Astrocyte (in vitro differentiated cells and primary cell): ENCODE results near the gene NUP210. TPM values are rescaled to one million over a fixed set of nuclear protein-coding genes. Genes with fewer than 3 reads are reported as not detected.

Experiments
- DNase-seq: peaks from one replicate; pipeline ENCODE4 v3.0.0-alpha.2; 2010; ENCODE audit warnings: low read depth
- FAIRE-seq: peaks from 2 replicates; lab custom pipeline; 2011; peaks lifted over from hg19 to GRCh38; lab: Jason Lieb, UNC
- H2AFZ ChIP-seq: 2 replicates; pipeline ENCODE4 v1.6.0; 2012; ENCODE audit warnings: low read depth, low read length, inconsistent platforms
- H3K27ac ChIP-seq: 2 replicates; pipeline ENCODE4 v1.5.1; 2011; ENCODE audit warnings: low read depth, low read length, inconsistent platforms
- H3K27me3 ChIP-seq: 2 replicates; pipeline ENCODE4 v1.6.0; 2011; ENCODE audit warnings: low read length, inconsistent platforms; ENCODE audit not compliant: insufficient read depth
- H3K36me3 ChIP-seq: 2 replicates; pipeline ENCODE4 v1.5.1; 2011; ENCODE audit warnings: low read length, inconsistent platforms; ENCODE audit not compliant: insufficient read depth
- H3K4me1 ChIP-seq: 2 replicates; pipeline ENCODE4 v1.5.1; 2011; ENCODE audit warnings: low read length, inconsistent platforms; ENCODE audit not compliant: insufficient read depth
- H3K4me2 ChIP-seq: 2 replicates; pipeline ENCODE4 v1.6.0; 2012; ENCODE audit warnings: low read length, inconsistent platforms
- H3K4me3 ChIP-seq: 2 replicates; pipeline ENCODE4 v1.5.1; 2011; ENCODE audit warnings: low read depth, mild to moderate bottlenecking, low read length, inconsistent platforms; ENCODE audit not compliant: insufficient read depth
- H3K79me2 ChIP-seq: 2 replicates; pipeline ENCODE4 v1.6.0; 2012; ENCODE audit warnings: mild to moderate bottlenecking, low read length, inconsistent platforms; ENCODE audit not compliant: insufficient read depth
- H3K9ac ChIP-seq: 2 replicates; pipeline ENCODE4 v1.6.0; 2012; ENCODE audit warnings: mild to moderate bottlenecking, low read length, inconsistent platforms
- H3K9me3 ChIP-seq: 2 replicates; pipeline ENCODE4 v1.5.1; 2012; ENCODE audit warnings: low read depth, mild to moderate bottlenecking, low read length, inconsistent platforms; ENCODE audit not compliant: insufficient read depth
- H4K20me1 ChIP-seq: 2 replicates; pipeline ENCODE4 v1.6.0; 2012; ENCODE audit warnings: low read length, inconsistent platforms; ENCODE audit not compliant: insufficient read depth
- H3K27ac Mint-ChIP-seq: one replicate; pipeline ENCODE4 v1.8.0; 2021; ENCODE audit warnings: mild to moderate bottlenecking, mixed read lengths; ENCODE audit not compliant: unreplicated experiment
- H3K27me3 Mint-ChIP-seq: one replicate; pipeline ENCODE4 v1.8.0; 2021; ENCODE audit warnings: low read depth, mixed read lengths; ENCODE audit not compliant: unreplicated experiment
- H3K36me3 Mint-ChIP-seq: one replicate; pipeline ENCODE4 v1.8.0; 2021; ENCODE audit warnings: low read depth, mixed read lengths; ENCODE audit not compliant: unreplicated experiment
- H3K4me1 Mint-ChIP-seq: one replicate; pipeline ENCODE4 v1.8.0; 2021; ENCODE audit warnings: low read depth, mixed read lengths; ENCODE audit not compliant: unreplicated experiment
- H3K4me3 Mint-ChIP-seq: one replicate; pipeline ENCODE4 v1.8.0; 2021; ENCODE audit warnings: mild to moderate bottlenecking, moderate library complexity, mixed read lengths; ENCODE audit not compliant: unreplicated experiment
- H3K9me3 Mint-ChIP-seq: one replicate; pipeline ENCODE4 v1.8.0; 2021; ENCODE audit warnings: mild to moderate bottlenecking, mixed read lengths; ENCODE audit not compliant: unreplicated experiment
- EZH2 ChIP-seq: IDR thresholded peaks from 2 replicates; pipeline ENCODE4 v1.6.1; 2012; ENCODE audit warnings: mild to moderate bottlenecking, low read length, inconsistent platforms; ENCODE audit not compliant: insufficient read depth
- total RNA-seq: library from RNA; stranded (reverse); gene quantifications from 2 replicates; pipeline ENCODE4 v1.2.1, GENCODE V29; 2021
- TF ChIP-seq, protein P1 (sequence below): IDR thresholded peaks from 2 replicates; pipeline ENCODE4 v1.5.1; 2011; ENCODE audit warnings: low read depth, mild to moderate bottlenecking, inconsistent platforms, low read length, moderate library complexity; ENCODE audit not compliant: insufficient read depth

The NUP210 gene
- total RNA-seq, 1 donor from 2014 or later, result 1.2 TPM

DNA sequence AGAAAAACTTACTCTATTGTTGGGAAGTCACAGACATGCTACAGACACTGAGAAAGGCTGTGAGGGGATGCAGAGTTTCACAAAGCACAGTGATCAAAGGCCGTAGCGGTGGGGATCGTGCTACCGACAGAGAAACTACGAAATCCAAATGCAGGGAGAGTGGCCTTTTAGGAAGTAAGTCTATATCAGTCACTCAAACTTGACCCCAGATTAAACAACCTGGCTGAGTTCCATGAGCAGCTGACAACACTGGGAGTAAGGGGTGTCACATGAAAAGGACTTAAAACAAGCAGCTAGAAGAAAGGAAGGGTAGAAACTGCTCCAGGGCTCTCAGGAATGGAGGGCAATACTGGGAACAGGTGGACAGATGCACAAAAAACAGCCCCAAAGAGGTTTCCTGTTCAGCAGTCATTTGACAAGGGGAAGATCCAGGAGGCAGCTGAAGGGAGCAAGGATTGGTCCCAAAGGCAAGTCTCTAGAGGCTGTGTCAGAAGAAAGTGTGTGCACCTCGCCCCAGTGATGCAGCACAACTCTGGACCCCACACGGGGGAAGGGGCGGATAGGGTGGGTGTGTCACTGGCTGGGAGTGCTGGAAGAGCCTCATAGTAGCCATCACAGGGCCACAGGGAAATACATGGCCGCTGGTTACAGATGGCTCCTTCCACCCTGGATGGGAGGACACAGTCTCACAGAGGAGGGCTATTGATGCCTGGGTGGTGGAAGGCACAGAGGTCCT, 39.7 kb upstream of the NUP210 start:
- Histone ChIP-seq H3K79me2 (no peaks in the 10 kb centered on the region), H2AFZ (no peak overlapping the region), H4K20me1 (no peaks in the 10 kb centered on the region), H3K4me3 (no peak overlapping the region), H3K27me3 (peaks cover 7% of the 10 kb centered on the region), H3K4me2 (no peak overlapping the region), H3K36me3 (no peaks in the 10 kb centered on the region), H3K27ac (no peak overlapping the region), H3K9ac (no peak overlapping the region), H3K9me3 (no peaks in the 10 kb centered on the region), H3K4me1 (no peaks in the 10 kb centered on the region)
- H3K4me3 Mint-ChIP-seq, result no peak overlapping the region
- DNase-seq, result no peak
- no peaks in the 10 kb centered on the region for H3K4me1 Mint-ChIP-seq
- H3K27ac Mint-ChIP-seq, result no peak overlapping the region
- H3K27me3 Mint-ChIP-seq, result peaks cover 36% of the 10 kb centered on the region
- no peak for FAIRE-seq
- no peaks in the 10 kb centered on the region for H3K36me3 Mint-ChIP-seq
- H3K9me3 Mint-ChIP-seq, result peaks cover 3% of the 10 kb centered on the region
- no peak for TF ChIP-seq EZH2
- TF ChIP-seq, protein P1, sequence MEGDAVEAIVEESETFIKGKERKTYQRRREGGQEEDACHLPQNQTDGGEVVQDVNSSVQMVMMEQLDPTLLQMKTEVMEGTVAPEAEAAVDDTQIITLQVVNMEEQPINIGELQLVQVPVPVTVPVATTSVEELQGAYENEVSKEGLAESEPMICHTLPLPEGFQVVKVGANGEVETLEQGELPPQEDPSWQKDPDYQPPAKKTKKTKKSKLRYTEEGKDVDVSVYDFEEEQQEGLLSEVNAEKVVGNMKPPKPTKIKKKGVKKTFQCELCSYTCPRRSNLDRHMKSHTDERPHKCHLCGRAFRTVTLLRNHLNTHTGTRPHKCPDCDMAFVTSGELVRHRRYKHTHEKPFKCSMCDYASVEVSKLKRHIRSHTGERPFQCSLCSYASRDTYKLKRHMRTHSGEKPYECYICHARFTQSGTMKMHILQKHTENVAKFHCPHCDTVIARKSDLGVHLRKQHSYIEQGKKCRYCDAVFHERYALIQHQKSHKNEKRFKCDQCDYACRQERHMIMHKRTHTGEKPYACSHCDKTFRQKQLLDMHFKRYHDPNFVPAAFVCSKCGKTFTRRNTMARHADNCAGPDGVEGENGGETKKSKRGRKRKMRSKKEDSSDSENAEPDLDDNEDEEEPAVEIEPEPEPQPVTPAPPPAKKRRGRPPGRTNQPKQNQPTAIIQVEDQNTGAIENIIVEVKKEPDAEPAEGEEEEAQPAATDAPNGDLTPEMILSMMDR, result no peak

DNA sequence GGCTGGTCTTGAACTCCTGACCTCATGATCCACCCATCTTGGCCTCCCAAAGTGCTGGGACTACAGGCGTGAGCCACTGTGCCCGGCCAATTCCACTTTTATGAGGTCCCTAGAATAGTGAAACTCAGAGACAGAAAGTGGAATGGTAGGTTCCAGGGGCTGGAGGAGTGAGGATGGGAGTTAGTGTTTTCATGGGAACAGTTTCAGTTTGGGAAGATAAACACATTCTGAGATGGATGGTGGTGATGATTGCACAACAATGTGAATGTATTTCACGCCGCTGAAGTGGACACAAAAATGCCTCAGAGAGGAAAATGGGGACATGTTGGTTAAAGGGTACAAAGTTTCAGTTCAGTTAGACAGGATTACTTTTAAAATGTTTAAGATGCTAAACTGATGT, 37.5 kb upstream of the NUP210 start:
- Histone ChIP-seq H3K4me1 (no peaks in the 10 kb centered on the region), H3K27me3 (no peaks in the 10 kb centered on the region), H3K79me2 (no peaks in the 10 kb centered on the region), H3K9ac (no peak overlapping the region), H3K4me3 (no peak overlapping the region), H3K27ac (no peak overlapping the region), H4K20me1 (no peaks in the 10 kb centered on the region), H3K4me2 (no peak overlapping the region), H3K9me3 (no peaks in the 10 kb centered on the region), H2AFZ (no peak overlapping the region), H3K36me3 (no peaks in the 10 kb centered on the region)
- TF ChIP-seq, protein P1, result no peak
- no peak for TF ChIP-seq EZH2
- no peak for FAIRE-seq
- Mint-ChIP-seq H3K27me3 (peaks cover 20% of the 10 kb centered on the region), H3K4me3 (no peak overlapping the region), H3K27ac (no peak overlapping the region), H3K4me1 (no peaks in the 10 kb centered on the region), H3K9me3 (peaks cover 3% of the 10 kb centered on the region), H3K36me3 (no peaks in the 10 kb centered on the region)
- DNase-seq, result no peak

DNA sequence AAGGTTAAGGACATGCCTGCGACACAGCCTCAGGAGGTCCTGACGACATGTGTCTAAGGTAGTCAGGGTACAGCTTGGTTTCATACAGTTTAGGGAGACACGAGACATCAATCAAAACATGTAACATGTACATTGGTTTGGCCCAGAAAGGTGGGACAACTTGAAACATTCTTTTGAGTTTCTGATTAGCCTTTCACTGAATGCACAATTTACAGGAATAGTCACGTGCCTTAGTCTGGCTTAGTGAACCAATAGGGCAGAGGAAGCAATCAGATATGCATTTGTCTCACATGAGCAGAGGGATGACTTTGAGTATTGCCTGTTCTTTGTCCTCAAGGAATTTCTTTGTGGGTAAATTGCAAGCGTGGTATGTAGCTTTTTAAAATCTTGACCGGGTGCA, 35.5 kb upstream of the NUP210 start:
- Histone ChIP-seq H3K27me3 (no peaks in the 10 kb centered on the region), H4K20me1 (no peaks in the 10 kb centered on the region), H3K79me2 (no peaks in the 10 kb centered on the region), H3K9me3 (no peaks in the 10 kb centered on the region), H3K27ac (no peak overlapping the region), H2AFZ (no peak overlapping the region), H3K36me3 (no peaks in the 10 kb centered on the region), H3K4me3 (no peak overlapping the region), H3K4me2 (no peak overlapping the region), H3K4me1 (no peaks in the 10 kb centered on the region), H3K9ac (no peak overlapping the region)
- TF ChIP-seq, protein P1, result no peak
- Mint-ChIP-seq H3K4me1 (no peaks in the 10 kb centered on the region), H3K4me3 (no peak overlapping the region), H3K36me3 (no peaks in the 10 kb centered on the region), H3K27ac (no peak overlapping the region), H3K9me3 (no peaks in the 10 kb centered on the region), H3K27me3 (peaks cover 14% of the 10 kb centered on the region)
- no peak for FAIRE-seq
- DNase-seq, result peak; percentile 7
